Ascending aorta (tissue), 2 donors: Measurements from ENCODE around the gene XYLT1. TPM values are rescaled to one million over a fixed set of nuclear protein-coding genes. Genes with fewer than 3 reads are reported as not detected.
A peak's percentile ranks its signal among the peaks of the same experiment; 100 is the strongest.

Experiments used
- DNase-seq, 2 donors: peaks; one replicate each; pipeline ENCODE4 v3.0.0-alpha.2; 2019; ENCODE audit warnings: low spot score in 2 of 2
- H3K27ac ChIP-seq, 2 donors: fragments of 200-600 bp; sonication (generic); one replicate each; pipeline ENCODE4 v1.5.1; 2016 to 2017; ENCODE audit warnings: mild to moderate bottlenecking in 1 of 2
- H3K27me3 ChIP-seq: fragments of 200-600 bp; sonication (generic); one replicate; pipeline ENCODE4 v1.5.1; 2017
- H3K36me3 ChIP-seq, 2 donors: fragments of 200-600 bp; sonication (generic); one replicate each; pipeline ENCODE4 v1.5.1; 2016
- H3K4me1 ChIP-seq, 2 donors: fragments of 200-600 bp; sonication (generic); one replicate each; pipeline ENCODE4 v1.5.1; 2016 to 2017; ENCODE audit warnings: mild to moderate bottlenecking in 1 of 2
- H3K4me3 ChIP-seq, 2 donors: fragments of 200-600 bp; sonication (generic); one replicate each; pipeline ENCODE4 v1.5.1; 2016 to 2017; ENCODE audit warnings: mild to moderate bottlenecking in 1 of 2
- H3K9me3 ChIP-seq, 2 donors: fragments of 200-600 bp; sonication (generic); one replicate each; pipeline ENCODE4 v1.5.1; 2016
- CTCF ChIP-seq, 3 experiments: fragments of 200-600 bp in 2 of 3; fragments of 450-650 bp in 1 of 3; sonication (generic) in 2 of 3; IDR thresholded peaks; one replicate each; pipeline ENCODE4 v1.5.1; 2016 to 2019; ENCODE audit warnings: antibody characterized with exemption in 3 of 3, mild to moderate bottlenecking in 1 of 3, moderate library complexity in 1 of 3
- intact Hi-C: fragments of 100-400 bp; cut with DNase I; formaldehyde crosslinking; loops from one replicate; pipeline ENCODE4 v1.15.1; 2023
- total RNA-seq: library from RNA; depleted of rRNA; stranded (reverse); fragments of >200 nt; gene quantifications from one replicate; pipeline ENCODE4 v1.1.0, GENCODE V29; 2016

XYLT1 gene
- total RNA-seq, 1 donor from 2014 or later: 6.7 TPM

- DNase-seq: no peak
- Histone ChIP-seq H3K36me3 (no peaks in the 10 kb centered on the region), H3K9me3 (no peaks in the 10 kb centered on the region), H3K4me1 (peaks cover 4 to 22% of the 10 kb centered on the region in 2 donors), H3K4me3 (no peak overlapping the region), H3K27ac (no peak overlapping the region), H3K27me3 (no peaks in the 10 kb centered on the region)
- intact Hi-C loops: loop anchor here (5.0 kb wide), 1 partner anchor 41 kb away; no protein-coding TSS in a partner anchor
- no peak for TF ChIP-seq CTCF (IDR thresholded peaks at IDR 0.05)
Measured at GRCh38 chr16:17408296-17408695, 62.5 kb downstream of the XYLT1 start.

- Histone ChIP-seq H3K27ac (peak overlapping the region in 1 of 2 donors; percentile 24), H3K4me3 (no peak overlapping the region), H3K4me1 (peaks cover 4 to 22% of the 10 kb centered on the region in 2 donors), H3K36me3 (no peaks in the 10 kb centered on the region), H3K9me3 (no peaks in the 10 kb centered on the region), H3K27me3 (no peaks in the 10 kb centered on the region)
- no peak for DNase-seq
- TF ChIP-seq CTCF (IDR thresholded peaks at IDR 0.05): no peak
- intact Hi-C loops: loop anchor here (5.0 kb wide), 1 partner anchor 40 kb away; no protein-coding TSS in a partner anchor
Measured at GRCh38 chr16:17407321-17407720, 63.4 kb downstream of the XYLT1 start.

DNA sequence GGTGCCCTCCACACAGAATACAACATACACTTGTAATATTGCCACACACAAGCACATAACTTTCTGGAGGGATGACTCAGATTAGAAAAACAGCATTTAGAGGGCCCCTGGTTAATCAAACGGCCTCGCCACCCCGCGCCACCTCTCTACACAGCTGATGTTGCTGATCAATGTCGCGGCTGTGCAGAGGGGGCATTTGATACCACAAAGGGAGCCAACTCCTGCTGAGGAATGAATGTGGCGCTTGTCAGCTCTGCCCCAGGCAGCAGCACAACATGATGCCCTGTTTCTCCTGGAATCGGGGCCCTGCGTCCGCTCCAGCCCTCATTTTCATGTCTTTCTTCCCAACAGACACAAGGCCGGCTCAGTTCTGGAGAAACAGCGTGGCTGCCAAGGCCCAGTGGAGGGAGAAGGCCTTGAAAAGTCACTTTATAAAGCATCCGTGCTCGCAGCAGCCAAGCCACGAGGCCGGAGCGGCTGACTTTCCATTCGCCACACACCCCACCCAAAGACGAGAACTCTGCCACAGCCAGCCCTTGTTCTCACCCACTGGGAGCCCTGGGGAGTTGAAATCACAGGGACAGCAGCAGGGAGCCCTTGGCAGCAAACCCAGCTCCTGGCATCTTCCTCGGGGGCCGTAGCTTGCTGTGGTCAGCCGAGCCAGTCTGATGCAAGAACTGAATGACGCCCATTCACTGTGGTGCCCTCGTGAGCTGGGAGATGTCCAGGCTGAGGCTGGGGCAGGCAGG is 65.6 kb downstream of the XYLT1 start:
- no peaks in the 10 kb centered on the region for H3K27me3 ChIP-seq
- DNase-seq: peak; percentile 84 to 94
- intact Hi-C loops: loop anchor here (2.0 to 5.0 kb wide), 4 partner anchors 26 to 70 kb away; partner anchors contain the start of gene XYLT1
- peaks cover 4 to 22% of the 10 kb centered on the region in 2 donors for H3K4me1 ChIP-seq
- TF ChIP-seq CTCF (IDR thresholded peaks at IDR 0.05): no peak
- no peaks in the 10 kb centered on the region for H3K9me3 ChIP-seq
- H3K36me3 ChIP-seq: no peaks in the 10 kb centered on the region
- H3K27ac ChIP-seq: peak overlapping the region; percentile 86 to 96
- peak overlapping the region; percentile 2 to 39 for H3K4me3 ChIP-seq

- peak overlapping the region; percentile 86 to 96 for H3K27ac ChIP-seq
- intact Hi-C loops: loop anchor here (2.0 kb wide), 3 partner anchors 25 to 69 kb away; partner anchors contain the start of gene XYLT1
- no peaks in the 10 kb centered on the region for H3K36me3 ChIP-seq
- H3K9me3 ChIP-seq: no peaks in the 10 kb centered on the region
- H3K4me1 ChIP-seq: peaks cover 4 to 22% of the 10 kb centered on the region in 2 donors
- no peak overlapping the region for H3K4me3 ChIP-seq
- H3K27me3 ChIP-seq: no peaks in the 10 kb centered on the region
- TF ChIP-seq CTCF (IDR thresholded peaks at IDR 0.05): no peak
- no peak for DNase-seq
Measured at GRCh38 chr16:17403859-17404545, 66.8 kb downstream of the XYLT1 start.

- Histone ChIP-seq H3K4me1 (peaks cover 4 to 22% of the 10 kb centered on the region in 2 donors), H3K4me3 (no peak overlapping the region), H3K36me3 (no peaks in the 10 kb centered on the region), H3K27me3 (no peaks in the 10 kb centered on the region), H3K27ac (peak overlapping the region; percentile 86 to 96), H3K9me3 (no peaks in the 10 kb centered on the region)
- intact Hi-C loops: no loop called here
- no peak for DNase-seq
- TF ChIP-seq CTCF (IDR thresholded peaks at IDR 0.05): no peak
Measured at GRCh38 chr16:17403156-17403809, 67.5 kb downstream of the XYLT1 start.
